SHP77 (cell line): ENCODE results near the gene KLF3.

Experiments used
- DNase-seq, 2 experiments: peaks; one replicate each; lab custom pipeline; 2025; lab: John Stamatoyannopoulos, UW

The KLF3 gene

DNA sequence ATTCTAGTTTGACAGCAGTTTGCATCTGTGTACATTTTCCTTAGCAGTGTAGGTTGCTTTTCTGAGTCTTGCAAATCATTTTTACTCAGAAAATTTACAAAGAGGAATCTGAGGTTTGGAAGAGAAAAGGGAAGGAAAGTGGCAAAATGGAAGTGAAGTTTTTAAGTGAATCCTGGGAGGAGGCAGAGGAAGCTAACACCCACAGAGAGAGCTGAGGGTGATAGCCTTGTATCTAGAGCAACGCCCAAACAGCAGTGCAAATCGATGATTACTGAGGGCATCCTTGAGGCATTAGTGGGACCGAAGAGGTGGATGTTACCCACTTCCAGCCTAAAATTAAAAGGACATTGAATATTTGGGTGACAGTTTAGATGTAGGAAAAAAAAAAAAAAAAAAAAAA, 31.8 kb downstream of the KLF3 start:
- no peak for DNase-seq

DNA sequence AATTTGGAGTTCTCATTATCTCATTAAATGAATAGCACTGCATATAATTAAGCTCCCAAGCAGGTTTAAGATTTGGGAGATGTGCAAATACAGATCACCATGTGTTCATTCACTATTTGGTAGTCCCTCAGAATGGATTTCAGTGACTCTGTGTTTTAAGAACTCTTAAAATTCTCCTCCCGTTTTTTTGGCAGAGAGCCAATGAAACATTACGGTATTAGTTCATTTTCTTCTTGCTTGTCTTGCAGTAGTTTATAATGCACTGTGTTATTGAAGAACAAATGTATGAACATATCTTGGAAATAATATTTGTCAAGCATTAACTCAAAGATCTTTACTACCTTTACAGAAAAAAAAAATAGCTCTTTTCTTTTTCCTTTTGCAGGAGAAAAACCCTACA, 32.7 kb downstream of the KLF3 start:
- DNase-seq = no peak

DNA sequence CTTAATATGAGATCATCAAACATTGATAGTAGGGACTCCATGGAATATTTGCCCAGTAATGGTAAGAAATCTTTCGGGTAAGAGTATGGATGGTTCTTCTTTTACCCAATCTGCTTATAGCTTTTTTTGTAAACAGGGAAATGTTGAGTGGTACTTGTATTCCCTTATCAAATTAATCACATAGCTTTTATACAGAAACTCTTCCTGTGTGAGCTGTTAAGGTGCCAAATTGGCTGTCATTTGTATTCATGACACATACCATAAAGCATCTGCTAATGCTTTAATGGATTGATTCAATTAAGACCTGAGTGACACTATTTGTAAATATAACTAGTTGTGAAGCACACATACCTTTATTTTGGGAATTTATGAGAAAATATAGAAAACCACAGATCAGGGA, 34.2 kb downstream of the KLF3 start:
- DNase-seq = no peak

DNA sequence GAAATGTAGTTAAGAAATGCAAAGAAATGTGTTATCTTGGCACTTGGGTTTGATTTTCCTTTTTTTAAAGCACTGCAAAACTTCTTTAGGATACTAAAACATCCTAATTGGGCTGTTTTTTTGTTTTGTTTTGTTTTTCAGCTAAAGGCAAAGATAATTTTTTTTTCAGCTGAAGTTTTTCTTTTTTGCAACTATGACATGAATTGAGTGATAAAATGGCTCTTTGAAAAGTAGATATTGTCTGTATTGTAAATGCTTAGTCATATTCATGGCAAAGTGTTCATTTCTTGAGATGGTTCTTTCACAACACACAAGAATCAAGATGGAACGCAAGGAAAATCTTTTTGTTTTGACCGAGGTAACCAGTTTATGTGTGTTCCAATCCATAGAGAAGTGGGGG, 35.1 kb downstream of the KLF3 start:
- no peak for DNase-seq

DNA sequence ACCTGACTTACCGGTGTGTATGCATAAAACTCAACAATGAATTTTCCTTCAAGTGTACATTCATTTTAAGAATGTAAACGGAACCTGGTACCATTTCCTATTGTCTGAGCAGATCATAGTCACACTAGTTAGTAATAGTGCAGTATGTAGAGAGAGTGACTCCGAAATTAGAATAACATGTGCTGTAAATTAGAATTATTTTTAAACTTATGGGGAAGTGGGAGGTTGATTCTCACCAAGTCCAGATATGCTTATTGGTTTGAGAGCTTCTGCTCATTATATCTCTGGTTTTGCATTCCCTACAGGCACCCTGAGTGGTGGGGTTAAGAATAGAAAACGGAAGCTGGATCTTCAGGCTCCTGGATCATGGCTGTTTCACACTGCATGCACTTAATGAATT, 39.6 kb downstream of the KLF3 start:
- no peak for DNase-seq

DNA sequence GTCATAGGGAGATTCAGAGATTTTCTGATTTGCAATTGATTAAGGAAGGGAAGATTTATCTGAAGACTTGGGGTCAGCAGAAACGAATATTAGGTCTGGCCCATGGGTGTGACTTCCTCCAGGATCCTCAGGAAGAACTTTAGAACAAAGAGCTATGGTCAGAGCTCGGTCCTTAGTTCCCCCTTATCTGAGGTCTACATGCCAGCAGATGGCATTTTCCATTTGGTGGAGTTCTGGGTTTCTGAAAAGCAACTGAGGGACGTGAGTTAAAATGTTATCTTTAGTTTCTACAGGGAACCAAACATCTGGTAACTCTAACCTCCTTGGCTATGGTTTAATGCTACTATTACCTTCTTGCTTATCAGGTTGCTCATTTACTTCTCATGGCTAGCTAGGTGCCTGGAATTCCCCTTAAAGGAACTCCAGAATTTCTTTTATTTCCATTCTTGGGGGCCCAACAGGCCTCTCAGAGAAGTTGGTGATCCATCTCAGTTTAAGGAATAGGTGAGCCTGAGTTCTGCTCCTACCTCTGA, 40.7 kb downstream of the KLF3 start:
- DNase-seq = no peak

DNA sequence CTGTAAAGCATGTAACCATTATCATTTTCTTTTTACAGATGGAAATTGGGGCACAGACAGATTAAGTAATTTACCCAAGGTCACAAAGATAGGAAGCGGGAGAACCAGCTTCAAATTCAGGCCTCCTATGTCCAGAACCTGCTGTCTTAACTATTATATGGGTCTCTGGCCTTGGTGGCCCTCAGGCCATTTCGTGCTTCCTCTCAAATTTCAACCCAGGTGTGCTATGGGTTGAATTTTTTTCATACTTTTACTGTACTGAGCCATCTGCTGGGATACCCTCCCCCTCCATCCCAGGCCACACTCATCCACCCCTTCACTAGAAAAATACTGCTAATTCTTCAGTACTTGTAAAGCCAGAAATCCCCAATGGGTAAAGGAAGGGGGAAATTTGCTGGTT, 42.3 kb downstream of the KLF3 start:
- DNase-seq = no peak

DNA sequence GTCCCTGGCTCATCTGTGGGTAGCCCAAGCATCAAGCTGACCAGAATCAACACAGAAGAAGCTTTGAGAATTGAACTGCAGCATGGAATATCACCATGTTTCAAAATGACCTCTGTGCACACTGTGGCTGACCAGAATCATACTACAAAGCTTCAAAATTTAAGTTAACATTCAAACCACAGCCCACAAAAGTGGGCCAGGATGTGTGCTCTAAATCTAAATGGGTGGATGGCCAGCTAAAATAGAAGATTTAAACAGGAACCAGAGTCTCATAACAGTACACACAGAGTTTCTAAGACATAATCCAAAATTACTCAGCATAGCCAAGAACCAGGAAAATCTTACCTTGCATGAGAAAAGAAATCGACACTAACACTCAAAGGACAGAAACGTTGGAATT, 46.1 kb downstream of the KLF3 start:
- no peak for DNase-seq

DNA sequence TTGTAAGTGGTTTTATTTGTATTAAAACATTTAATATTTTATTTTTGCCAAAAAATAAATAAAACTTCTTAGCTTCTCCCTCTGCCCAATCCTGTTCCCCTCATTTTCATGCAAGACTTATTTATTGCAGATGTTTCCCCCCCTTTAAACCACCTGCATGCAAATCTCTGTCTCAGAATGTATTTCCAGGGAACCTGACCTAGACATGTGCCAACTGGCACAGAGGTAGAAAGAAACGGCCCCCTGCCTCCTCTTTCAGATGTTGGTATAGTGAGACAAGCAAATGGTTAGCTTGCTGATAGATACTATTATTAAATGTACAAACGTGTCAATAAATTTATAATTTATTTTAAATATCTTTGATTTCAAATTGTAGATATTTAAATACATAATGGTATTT, 47.1 kb downstream of the KLF3 start:
- peak in 1 of 2 experiments; percentile 2 for DNase-seq

DNA sequence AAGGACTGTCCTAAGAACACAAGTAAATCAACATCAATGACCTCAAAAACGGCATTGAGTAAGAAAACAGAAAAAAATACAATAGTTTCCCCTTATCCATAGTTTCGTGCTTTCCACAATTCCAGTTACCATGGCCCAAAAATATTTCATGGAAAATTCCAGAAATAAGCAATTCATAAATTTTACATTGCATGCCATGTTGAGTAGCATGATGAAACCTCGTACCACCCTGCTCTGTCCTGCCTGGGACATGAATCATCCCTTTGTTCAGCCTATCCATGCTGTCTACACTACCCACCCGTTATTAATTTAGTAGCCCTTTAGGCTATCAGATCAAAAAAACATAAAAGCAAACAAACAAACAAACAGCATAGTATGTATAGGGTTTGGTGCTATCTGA, 51.1 kb downstream of the KLF3 start:
- DNase-seq = no peak

DNA sequence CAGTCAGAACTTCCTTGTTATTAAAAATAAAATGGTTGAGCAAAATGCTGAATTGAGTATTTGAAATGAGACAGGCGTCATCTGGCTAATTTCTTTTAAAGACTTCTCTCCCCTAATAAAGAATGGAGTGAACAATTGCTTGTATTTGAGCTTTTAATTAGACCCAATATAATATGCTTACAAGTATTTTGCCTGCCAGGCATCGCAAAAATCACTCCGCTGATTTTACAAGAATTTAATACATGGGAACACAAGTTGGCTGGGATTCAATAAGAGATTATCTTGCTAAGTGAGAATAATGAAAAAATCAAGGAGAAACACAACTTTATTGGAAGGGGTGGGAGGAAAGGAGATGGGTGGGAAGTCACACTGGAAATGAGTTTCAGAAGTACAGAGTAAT, 52.3 kb downstream of the KLF3 start:
- DNase-seq = no peak

DNA sequence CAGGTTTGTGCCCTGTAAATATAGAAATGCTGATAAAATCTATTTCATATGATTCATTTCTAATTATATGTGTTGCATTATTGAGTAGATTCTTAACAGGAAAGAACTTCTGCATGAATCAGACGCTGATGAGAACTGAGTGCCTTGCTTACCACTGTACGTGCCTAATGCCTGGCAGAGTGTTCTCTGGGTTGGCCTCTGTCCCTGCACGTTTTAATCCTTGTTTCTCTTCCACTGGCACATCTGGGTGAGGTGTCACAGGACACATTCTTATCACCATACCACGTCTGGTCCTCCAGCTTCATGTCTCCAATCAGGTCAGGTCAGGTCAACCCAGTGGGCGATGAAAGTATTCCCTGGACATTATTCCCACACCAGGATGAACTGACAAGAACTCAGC, 53.6 kb downstream of the KLF3 start:
- no peak for DNase-seq

DNA sequence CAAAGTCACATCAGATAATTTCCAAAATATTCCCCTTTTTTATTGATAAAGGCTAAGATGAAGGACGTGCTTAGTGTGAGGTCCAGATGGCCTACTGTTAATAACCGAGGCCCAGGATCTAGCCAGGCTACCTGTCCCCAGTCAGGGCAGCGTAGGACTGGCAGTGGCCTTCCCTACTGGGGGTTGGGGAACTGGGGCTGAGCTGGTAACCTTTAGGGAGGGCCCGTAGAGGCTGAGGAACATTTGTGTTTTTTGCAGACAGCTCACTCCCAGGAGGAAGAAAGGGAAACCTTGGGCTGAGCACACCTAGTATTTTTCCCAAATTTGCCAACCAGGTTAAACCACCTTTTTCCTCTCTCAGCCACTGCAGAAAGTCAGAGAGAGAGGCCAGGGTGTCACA, 59.1 kb downstream of the KLF3 start:
- no peak for DNase-seq

DNA sequence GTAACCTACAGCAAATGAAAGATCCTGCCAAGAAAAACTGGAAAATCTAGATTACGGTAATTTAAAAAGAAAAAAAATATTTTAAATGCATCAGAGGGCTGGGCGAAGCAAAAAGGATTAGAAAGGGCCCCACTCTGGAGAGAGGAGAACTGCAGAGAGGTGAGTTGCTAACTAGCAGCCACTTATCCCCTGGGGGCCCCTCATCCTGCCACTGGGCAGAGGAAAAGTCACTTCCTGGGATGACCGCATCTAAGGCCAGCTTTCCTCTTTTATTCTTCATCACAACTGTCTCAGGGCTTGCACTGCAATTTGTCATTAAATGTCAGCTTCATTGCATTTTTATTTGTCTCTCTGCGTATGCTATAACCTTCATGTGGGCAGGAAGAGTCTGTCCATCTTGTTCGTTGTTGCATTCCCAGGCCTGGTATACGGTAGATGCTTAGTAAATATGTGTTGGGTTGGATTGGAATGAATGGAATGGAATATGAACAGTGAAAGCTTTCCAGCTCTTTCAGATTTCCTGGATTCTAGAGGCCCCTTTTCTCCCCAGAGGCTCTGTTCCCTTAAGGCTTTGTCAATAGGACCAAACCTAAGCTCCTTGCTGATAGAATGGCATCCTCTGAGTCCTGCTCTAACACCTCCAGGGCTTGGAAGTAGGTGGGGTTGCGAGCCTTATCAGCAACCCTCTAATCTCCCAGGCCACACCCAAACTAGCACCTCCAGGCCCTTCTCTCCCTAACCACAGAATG, 59.9 kb downstream of the KLF3 start:
- no peak for DNase-seq

DNA sequence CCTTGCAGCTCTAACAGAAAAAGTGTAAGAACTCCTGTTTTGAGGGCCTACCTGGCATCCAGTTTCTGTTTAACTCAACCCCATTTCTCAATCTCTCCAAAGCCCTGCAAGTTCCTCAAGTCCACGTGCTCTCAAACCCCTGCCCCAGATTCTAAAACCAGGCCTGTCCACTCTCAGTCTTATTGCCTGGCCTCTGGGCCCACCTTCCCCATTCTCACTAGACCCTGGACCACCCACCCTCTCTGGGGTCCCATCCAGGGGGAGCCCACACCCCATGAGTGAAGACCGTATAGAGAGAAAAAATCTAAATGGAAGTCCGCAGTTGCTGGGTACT, 60.4 kb downstream of the KLF3 start:
- no peak for DNase-seq

DNA sequence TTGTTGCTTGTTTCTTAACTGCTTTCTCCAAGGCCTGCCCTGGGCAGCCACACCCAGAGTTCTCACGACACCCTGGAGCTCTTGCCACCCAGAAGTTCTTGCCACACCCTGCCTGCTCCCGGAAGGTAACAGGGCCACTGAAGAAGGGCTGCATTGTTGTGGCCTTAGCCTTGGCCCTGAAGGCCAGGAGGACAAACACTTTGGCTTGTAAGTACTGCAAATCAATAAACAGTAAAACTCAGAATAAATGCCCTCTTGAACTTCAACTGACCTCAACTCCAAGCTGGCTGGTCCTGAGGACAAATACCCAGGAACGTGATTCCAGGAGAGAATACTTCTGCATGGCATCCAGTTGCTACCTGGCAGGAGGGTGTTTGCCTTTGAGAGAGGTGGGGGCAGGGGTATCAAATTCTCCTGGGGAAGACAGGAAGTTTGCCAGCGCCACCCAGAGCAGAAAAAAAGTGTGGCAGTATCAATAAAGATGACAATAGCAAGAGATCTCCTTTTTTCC, 64.7 kb downstream of the KLF3 start:
- peak; percentile 14 to 17 for DNase-seq

DNA sequence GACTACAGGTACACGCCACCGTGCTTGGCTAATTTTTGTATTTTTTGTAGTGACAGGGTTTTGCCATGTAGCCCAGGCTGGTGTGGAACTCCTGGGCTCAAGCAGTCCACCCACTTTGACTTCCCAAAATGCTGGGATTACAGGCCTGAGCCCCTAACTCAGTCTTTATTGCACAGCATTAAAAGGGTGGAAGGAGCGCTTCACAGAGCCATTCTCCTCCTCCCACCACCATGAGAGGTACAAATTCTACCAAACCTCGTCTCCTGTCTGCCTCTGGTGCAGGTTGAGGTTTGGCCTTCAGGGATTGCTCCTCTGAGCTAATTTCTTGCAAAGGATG, 66.5 kb downstream of the KLF3 start:
- no peak for DNase-seq

DNA sequence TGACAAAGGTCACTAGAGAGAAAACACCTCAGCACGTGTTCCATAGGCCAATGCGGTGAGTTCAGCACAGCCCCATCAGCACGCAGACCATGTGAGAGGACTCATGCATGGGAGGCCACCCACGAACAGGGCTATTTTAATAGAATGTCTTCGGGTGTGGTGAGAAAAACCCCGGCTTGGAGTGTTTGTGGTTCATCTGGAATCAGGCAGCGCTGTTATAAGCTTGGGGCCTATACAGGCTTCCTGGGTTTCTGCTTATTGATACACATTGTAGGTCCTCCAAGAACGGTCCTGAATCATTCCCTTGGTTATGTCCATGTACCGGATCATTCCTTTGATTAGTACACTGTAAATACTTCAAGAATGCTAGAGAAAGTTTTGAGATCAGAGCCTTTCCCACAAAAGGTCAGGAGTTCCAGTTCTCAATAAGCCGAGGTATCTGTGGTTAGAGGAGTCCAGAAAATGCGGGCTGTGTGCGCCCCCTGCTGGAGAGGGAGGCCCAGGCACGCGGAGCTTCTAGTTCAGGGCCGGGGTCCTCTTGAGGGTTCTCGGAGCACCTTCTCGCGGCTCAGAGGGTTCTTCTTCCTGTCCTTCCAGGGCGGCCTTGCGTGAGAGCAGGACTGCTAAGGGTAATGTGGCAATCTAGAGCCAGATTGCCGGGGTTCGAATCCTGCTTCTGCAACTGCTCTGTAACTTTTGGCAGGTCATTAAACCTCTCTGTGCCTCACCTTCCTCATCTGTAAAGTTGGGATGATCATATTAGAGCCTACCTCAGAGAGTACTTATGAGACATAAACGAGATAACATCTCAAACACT, 67.0 kb downstream of the KLF3 start:
- peak; percentile 32 to 34 for DNase-seq

DNA sequence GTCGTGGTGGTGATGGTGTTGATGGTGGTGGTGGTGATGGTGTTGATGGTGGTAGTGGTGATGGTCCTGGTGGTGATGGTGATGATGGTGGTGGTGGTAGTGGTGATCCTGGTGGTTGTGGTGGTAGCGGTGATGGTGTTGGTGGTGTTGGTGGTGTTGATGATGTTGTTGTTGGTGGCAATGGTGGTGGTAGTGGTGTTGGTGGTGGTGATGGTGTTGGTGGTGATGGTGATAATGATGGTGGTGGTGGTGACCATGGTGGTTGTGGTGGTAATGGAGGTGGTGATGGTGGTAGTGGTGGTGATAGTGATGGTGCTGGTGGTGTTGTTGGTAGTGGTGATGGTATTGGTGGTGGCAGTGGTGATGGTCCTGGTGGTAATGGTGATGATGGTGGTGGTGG, 69.7 kb downstream of the KLF3 start:
- DNase-seq = no peak

DNA sequence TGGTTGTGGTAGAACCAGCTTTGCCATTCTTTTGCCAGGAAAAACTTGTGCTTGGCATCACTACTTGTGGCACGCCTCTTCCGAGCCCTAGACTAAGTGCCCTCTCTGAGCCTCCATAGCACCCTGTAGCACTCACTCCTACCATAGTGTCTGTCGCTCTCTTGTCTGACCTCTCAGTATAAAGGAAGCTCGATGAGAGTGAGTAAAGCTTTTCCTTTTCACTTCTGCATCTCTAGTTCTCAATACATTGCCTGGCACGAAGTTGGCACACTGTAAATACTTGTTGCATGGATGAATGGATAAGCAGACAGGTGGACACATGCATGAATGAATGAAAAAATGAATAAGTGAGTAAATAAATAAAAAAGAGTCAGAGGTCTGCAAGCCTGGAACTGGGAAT, 70.4 kb downstream of the KLF3 start:
- no peak for DNase-seq

DNA sequence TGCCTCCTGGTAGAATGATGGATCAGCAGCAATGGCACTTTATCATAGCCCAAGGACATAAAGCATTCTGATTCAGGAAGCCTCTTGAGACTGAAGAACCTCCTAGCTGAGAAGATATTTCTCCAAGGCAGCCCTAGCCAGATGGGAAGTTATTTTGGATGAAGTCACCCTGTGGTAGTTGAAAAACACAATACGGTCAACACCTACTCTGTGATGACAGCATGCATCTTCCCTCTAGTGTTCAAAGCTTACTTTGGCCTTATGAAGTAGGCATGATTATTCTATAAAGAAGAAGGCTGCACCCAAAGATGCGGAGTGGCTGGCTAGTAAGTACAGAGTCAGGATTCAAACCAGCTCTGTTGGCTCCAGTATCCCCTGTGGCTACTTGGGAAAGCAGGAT, 70.9 kb downstream of the KLF3 start:
- no peak for DNase-seq

DNA sequence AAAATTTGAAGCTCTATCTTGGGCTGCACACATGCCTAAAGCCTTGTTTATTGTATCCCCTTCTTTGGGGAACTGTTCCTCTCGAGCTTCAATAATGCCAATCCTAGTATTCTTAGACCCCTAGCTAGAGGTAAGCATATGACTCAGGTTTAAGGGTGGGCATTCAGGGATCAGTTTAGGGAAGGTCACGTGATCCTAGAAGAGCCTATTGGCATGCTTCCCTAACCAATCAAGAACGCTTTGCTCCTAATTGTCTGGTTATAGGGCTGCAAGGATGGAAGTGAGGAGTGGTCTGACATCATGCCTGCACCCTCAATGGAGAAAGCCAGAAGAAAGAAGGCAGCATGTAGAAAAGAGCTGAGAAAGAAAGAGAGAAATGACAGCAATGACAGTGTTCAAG, 71.9 kb downstream of the KLF3 start:
- DNase-seq = no peak
